GM12875 (cell line): Measurements from ENCODE around the gene GNL3.
"Not testable (repeated sequence)": the region's sequence is repeated elsewhere in the genome, so short reads cannot be mapped to it uniquely, and the experiment has no call there.

Source experiments
- H3K4me3 ChIP-seq: one replicate; pipeline ENCODE4 v1.5.1; 2011; ENCODE audit warnings: low read depth, low read length, control low read depth
- TF ChIP-seq, protein P1 (sequence below): IDR thresholded peaks from 2 replicates; pipeline ENCODE4 v1.5.1; 2011; ENCODE audit warnings: low read depth, mild to moderate bottlenecking, control low read depth, inconsistent platforms, low read length, moderate library complexity, borderline replicate concordance; ENCODE audit not compliant: insufficient read depth

The GNL3 gene

GRCh38 chr3:52655895-52656294 lies 29.9 kb upstream of the GNL3 start:
- TF ChIP-seq, protein P1, sequence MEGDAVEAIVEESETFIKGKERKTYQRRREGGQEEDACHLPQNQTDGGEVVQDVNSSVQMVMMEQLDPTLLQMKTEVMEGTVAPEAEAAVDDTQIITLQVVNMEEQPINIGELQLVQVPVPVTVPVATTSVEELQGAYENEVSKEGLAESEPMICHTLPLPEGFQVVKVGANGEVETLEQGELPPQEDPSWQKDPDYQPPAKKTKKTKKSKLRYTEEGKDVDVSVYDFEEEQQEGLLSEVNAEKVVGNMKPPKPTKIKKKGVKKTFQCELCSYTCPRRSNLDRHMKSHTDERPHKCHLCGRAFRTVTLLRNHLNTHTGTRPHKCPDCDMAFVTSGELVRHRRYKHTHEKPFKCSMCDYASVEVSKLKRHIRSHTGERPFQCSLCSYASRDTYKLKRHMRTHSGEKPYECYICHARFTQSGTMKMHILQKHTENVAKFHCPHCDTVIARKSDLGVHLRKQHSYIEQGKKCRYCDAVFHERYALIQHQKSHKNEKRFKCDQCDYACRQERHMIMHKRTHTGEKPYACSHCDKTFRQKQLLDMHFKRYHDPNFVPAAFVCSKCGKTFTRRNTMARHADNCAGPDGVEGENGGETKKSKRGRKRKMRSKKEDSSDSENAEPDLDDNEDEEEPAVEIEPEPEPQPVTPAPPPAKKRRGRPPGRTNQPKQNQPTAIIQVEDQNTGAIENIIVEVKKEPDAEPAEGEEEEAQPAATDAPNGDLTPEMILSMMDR, result no peak

GRCh38 chr3:52660046-52660445 lies 25.8 kb upstream of the GNL3 start:
- no peak overlapping the region for H3K4me3 ChIP-seq
- TF ChIP-seq, protein P1, result no peak

More at GRCh38 chr3:52655895-52656294, 29.9 kb upstream of the GNL3 start:
- no peak overlapping the region for H3K4me3 ChIP-seq

DNA sequence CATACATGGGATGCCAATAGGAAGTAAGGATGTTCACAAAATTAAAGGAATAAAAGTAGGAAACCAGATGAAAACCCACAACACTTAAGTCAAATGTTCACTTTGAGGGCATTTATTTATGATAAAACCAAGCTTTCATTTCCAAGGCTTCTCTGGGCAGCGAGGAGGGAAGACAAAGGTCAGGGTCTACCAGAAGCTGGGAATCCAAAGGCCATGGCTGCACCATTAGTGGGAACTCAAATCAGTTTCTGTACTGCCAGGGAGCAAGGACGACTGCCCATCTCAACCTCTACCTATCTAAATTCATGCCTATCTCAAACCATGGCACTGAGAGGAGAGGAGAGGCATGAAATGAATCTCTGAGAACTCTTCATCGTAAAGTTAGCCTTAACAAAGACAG lies 22.7 kb upstream of the GNL3 start:
- TF ChIP-seq, protein P1, result no peak
- H3K4me3 ChIP-seq, result no peak overlapping the region

GRCh38 chr3:52670621-52671521 lies 15.0 kb upstream of the GNL3 start:
- H3K4me3 ChIP-seq, result no peak overlapping the region
- TF ChIP-seq, protein P1, result no peak

DNA sequence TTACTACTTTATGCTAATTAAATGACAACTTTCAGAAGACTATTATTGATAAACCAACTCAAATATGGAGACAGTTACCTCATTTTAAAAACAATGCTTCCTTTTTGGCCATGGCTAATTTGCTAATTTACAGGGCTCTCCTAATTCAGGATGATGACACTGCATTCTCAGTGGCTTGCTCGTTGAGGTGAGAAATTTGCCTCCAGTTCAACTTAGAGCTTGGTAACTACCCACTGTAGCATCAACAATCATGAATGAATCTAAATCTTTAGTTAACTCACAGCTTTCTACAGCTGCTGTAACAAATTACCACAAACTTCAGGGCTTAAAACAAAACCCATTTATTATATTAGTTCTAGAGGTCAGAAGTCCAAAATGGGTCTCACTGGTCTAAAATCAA lies 14.2 kb upstream of the GNL3 start:
- no peak overlapping the region for H3K4me3 ChIP-seq
- TF ChIP-seq, protein P1, result no peak

DNA sequence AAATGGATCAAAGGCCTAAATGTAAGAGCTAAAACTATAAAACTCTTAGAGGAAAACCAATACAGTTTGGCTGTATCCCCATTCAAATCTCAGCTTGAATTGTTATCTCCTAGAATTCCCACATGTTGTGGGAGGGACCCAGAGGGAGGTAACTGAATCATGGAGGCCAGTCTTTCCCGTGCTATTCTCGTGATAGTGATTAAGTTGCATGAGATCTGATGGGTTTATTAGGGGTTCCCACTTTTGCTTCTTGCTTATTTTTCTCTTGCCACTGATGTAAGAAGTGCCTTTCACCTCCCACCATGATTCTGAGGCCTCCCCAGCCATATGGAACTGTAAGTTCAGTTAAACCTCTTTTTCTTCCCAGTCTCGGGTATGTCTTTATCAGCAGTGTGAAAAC lies 9.6 kb upstream of the GNL3 start:
- H3K4me3 ChIP-seq, result not testable (repeated sequence)

GRCh38 chr3:52678265-52679198 lies 7.3 kb upstream of the GNL3 start:
- TF ChIP-seq, protein P1, result no peak
- no peak overlapping the region for H3K4me3 ChIP-seq
